GM12874 (cell line): ENCODE data around the gene DMD.

Source experiments
- TF ChIP-seq, protein P1 (sequence below): IDR thresholded peaks from 2 replicates; pipeline ENCODE4 v1.5.1; 2011; ENCODE audit warnings: low read depth, mild to moderate bottlenecking, control low read depth, low read length, moderate library complexity; ENCODE audit not compliant: insufficient read depth

DMD gene

GRCh38 chrX:31240982-31241381 is 1970.4 kb downstream of the DMD start:
- TF ChIP-seq, protein P1, sequence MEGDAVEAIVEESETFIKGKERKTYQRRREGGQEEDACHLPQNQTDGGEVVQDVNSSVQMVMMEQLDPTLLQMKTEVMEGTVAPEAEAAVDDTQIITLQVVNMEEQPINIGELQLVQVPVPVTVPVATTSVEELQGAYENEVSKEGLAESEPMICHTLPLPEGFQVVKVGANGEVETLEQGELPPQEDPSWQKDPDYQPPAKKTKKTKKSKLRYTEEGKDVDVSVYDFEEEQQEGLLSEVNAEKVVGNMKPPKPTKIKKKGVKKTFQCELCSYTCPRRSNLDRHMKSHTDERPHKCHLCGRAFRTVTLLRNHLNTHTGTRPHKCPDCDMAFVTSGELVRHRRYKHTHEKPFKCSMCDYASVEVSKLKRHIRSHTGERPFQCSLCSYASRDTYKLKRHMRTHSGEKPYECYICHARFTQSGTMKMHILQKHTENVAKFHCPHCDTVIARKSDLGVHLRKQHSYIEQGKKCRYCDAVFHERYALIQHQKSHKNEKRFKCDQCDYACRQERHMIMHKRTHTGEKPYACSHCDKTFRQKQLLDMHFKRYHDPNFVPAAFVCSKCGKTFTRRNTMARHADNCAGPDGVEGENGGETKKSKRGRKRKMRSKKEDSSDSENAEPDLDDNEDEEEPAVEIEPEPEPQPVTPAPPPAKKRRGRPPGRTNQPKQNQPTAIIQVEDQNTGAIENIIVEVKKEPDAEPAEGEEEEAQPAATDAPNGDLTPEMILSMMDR: no peak

DNA sequence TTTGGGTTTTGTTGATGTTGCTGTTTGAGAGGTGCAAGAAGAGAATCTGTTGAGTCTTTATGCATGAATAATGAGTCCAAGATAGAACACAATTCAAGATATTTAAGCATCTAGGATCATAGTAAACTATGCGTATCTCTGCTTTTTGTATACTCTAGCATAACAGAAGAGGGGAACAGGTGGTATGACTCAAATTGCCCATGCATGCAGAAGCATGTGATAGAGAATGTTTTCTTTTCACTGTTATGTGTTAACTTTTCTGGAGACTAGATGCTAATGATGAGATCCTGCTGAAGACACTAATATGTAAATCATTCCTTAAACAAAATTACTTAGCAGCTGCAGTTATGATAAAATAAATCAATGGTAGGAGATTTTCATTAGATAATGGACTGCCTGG is 1974.2 kb downstream of the DMD start:
- TF ChIP-seq, protein P1: no peak

DNA sequence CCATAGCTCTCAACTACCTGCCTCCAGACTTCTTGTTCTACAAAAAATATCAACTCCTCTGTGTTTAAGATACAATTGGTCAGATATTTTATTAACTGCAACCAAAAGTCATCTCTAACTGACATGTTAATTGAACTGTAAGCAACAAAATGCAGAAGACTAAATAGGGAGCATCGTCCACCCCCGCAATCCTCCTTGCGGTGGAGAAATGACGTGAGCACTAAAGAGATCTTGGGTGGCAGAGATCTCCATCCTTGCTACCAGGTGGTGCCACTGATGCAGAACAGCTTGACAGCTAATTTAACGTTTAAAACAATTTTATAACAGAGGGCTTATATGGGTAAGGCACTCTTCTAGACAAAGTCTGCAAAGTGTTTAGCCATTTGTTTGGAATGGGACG is 1975.1 kb downstream of the DMD start:
- TF ChIP-seq, protein P1: no peak

DNA sequence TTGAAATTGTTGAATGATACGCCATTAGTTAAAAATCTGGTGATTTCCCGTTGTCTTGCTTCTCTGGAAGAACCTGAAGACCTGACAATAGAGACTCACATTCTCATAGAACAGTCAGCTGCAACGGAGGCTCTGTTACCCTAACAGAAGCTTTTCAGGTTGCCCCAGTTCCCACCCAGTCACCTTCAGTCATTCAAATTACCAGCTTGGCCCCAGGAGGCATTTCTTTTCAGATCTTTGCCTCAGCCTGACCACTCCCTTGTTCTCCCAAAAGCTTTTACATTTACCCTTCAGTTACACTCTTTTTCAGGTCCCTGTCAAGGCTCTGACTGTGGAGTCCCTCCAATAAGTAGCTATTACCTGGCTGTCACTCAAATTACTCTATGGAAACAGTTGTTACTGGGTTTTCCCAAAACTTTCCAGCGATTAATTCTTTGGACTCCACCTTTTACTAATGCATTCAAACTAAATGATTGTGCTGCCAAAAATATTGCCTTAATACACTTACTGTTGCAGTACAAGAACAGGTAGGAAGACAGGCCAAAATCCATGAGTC is 1977.3 kb downstream of the DMD start:
- TF ChIP-seq, protein P1: no peak

DNA sequence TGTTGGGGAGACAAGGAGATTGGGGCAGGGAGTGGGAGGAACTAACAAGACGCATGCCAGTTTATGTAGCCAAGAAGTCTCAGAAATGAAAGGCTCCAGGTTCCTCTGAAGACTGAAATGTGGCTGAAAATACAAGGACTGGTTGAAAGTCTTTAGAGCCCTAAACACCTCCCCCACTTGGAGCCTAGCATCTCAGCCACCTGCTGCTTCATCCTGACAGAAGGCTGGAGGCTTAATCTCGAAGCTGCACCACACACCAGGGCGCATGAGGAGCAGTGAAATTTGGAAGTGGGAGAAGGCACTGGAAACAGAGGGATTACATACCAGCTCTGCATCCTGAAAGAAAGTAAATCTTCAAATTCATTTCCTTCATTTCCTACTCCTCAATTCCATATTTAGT is 1978.8 kb downstream of the DMD start:
- TF ChIP-seq, protein P1: no peak

- TF ChIP-seq, protein P1: no peak
Observed at GRCh38 chrX:31228909-31229308, 1982.4 kb downstream of the DMD start.

DNA sequence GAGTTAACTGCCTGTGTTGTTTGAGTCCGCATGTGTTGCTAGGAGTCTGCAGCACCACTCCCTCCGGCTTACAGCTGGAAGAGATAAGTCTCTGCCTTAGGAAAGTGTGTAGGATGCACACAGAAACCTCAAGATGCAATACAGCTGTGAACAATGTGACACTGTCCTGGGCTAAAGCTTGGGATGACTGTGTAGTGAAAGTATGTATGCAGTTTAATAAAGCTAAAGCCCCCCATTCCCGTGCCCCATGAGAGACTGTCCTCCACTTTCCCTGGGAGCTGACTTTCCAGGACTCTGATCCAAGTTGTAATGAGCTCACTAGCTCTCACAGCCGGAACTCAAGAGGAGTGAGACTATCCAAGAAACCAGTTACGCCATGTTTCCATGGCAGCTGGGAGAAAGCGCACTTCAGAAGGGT is 1982.9 kb downstream of the DMD start:
- TF ChIP-seq, protein P1: no peak
